BLaER1 treated with 17β-estradiol and CSF1 and Interleukin-3, amounts not matched to agents 10 nM and 100 nM (cell line): ENCODE measurements around the gene LIPH.

Source experiments
- H3K27ac ChIP-seq, 11 experiments: shearing (Covaris generic); formaldehyde crosslinking; 2 replicates each; pipeline ENCODE4 v1.8.1; 2022
- H3K27me3 ChIP-seq, 11 experiments: shearing (Covaris generic); formaldehyde crosslinking; 2 replicates each; pipeline ENCODE4 v1.8.1; 2022
- H3K36me3 ChIP-seq, 11 experiments: shearing (Covaris generic); formaldehyde crosslinking; 2 replicates each; pipeline ENCODE4 v1.8.1; 2022
- H3K4me1 ChIP-seq, 10 experiments: shearing (Covaris generic); formaldehyde crosslinking; 2 replicates each; pipeline ENCODE4 v1.8.1; 2022
- H3K4me2 ChIP-seq, 11 experiments: shearing (Covaris generic); formaldehyde crosslinking; 2 replicates each; pipeline ENCODE4 v1.8.1; 2022
- H3K4me3 ChIP-seq, 10 experiments: shearing (Covaris generic); formaldehyde crosslinking; 2 replicates each; pipeline ENCODE4 v1.8.1; 2022
- H3K9ac ChIP-seq, 11 experiments: shearing (Covaris generic); formaldehyde crosslinking; 2 replicates each; pipeline ENCODE4 v1.8.1; 2022
- H3K9me3 ChIP-seq, 11 experiments: shearing (Covaris generic); formaldehyde crosslinking; replicated peaks in 1 of 11; 2 replicates each; pipeline ENCODE4 v1.8.1; 2022
- H4K20me1 ChIP-seq, 11 experiments: shearing (Covaris generic); formaldehyde crosslinking; 2 replicates each; pipeline ENCODE4 v1.8.1; 2022
- Cebpa-rat ChIP-seq, 11 experiments: shearing (Covaris generic); IDR thresholded peaks; 2 replicates each; pipeline ENCODE4 v1.8.1; 2022

Gene LIPH

GRCh38 chr3:185507883-185508282, 44.5 kb downstream of the LIPH start:
- no peak for TF ChIP-seq Cebpa-rat (IDR thresholded peaks at IDR 0.05)
- no peak overlapping the region for H3K9ac ChIP-seq
- H3K4me3 ChIP-seq: no peak overlapping the region
- H3K9me3 ChIP-seq: no peaks in the 10 kb centered on the region
- no peak overlapping the region for H3K27ac ChIP-seq
- no peaks in the 10 kb centered on the region for H3K27me3 ChIP-seq
- H3K4me1 ChIP-seq: no peaks in the 10 kb centered on the region
- no peaks in the 10 kb centered on the region for H3K36me3 ChIP-seq
- no peak overlapping the region for H3K4me2 ChIP-seq
- H4K20me1 ChIP-seq: no peaks in the 10 kb centered on the region

- H3K27ac ChIP-seq: no peak overlapping the region
- TF ChIP-seq Cebpa-rat (IDR thresholded peaks at IDR 0.05): no peak
Measured at GRCh38 chr3:185504636-185505035, 47.8 kb downstream of the LIPH start.

GRCh38 chr3:185503521-185503920, 48.9 kb downstream of the LIPH start:
- no peaks in the 10 kb centered on the region for H3K9me3 ChIP-seq
- H3K27ac ChIP-seq: no peak overlapping the region
- H3K4me2 ChIP-seq: no peak overlapping the region
- H3K9ac ChIP-seq: no peak overlapping the region
- H4K20me1 ChIP-seq: peaks cover 0 to 1% (median 0%) of the 10 kb centered on the region in 11 experiments; a peak in 3 of 22 replicates
- no peaks in the 10 kb centered on the region for H3K27me3 ChIP-seq
- H3K4me1 ChIP-seq: peaks cover 0 to 6% (median 0%) of the 10 kb centered on the region in 10 experiments; a peak in 5 of 20 replicates
- H3K36me3 ChIP-seq: no peaks in the 10 kb centered on the region
- TF ChIP-seq Cebpa-rat (IDR thresholded peaks at IDR 0.05): no peak
- H3K4me3 ChIP-seq: no peak overlapping the region

More at GRCh38 chr3:185504636-185505035, 47.8 kb downstream of the LIPH start:
- H3K27me3 ChIP-seq: no peaks in the 10 kb centered on the region
- H3K9me3 ChIP-seq: no peaks in the 10 kb centered on the region
- no peaks in the 10 kb centered on the region for H3K4me1 ChIP-seq
- H4K20me1 ChIP-seq: no peaks in the 10 kb centered on the region
- no peak overlapping the region for H3K9ac ChIP-seq
- no peak overlapping the region for H3K4me2 ChIP-seq
- no peaks in the 10 kb centered on the region for H3K36me3 ChIP-seq
- H3K4me3 ChIP-seq: no peak overlapping the region

GRCh38 chr3:185502987-185503386, 49.4 kb downstream of the LIPH start:
- Histone ChIP-seq H3K4me2 (no peak overlapping the region), H3K4me1 (peaks cover 0 to 6% (median 0%) of the 10 kb centered on the region in 10 experiments; a peak in 6 of 20 replicates), H3K9ac (no peak overlapping the region), H3K9me3 (no peaks in the 10 kb centered on the region), H3K27me3 (no peaks in the 10 kb centered on the region), H3K36me3 (no peaks in the 10 kb centered on the region), H4K20me1 (peaks cover 0 to 7% (median under 1%) of the 10 kb centered on the region in 11 experiments; a peak in 8 of 22 replicates), H3K27ac (no peak overlapping the region), H3K4me3 (no peak overlapping the region)
- no peak for TF ChIP-seq Cebpa-rat (IDR thresholded peaks at IDR 0.05)

- no peaks in the 10 kb centered on the region for H3K9me3 ChIP-seq
- H3K4me2 ChIP-seq: peak within 1 kb of the TSS; percentile 76 to 93 (median 89)
- peak within 1 kb of the TSS; percentile 82 to 98 (median 89) for H3K4me3 ChIP-seq
- peaks cover 14 to 30% (median 23%) of the 10 kb centered on the region in 10 experiments for H3K4me1 ChIP-seq
- H3K27ac ChIP-seq: peak within 1 kb of the TSS; percentile 65 to 91 (median 87)
- no peaks in the 10 kb centered on the region for H3K27me3 ChIP-seq
- H4K20me1 ChIP-seq: peaks cover 0 to 44% (median 24%) of the 10 kb centered on the region in 11 experiments; a peak in 13 of 22 replicates
- peaks cover 28 to 35% (median 33%) of the 10 kb centered on the region in 11 experiments for H3K36me3 ChIP-seq
- H3K9ac ChIP-seq: peak within 1 kb of the TSS; percentile 87 to 96 (median 91)
- TF ChIP-seq Cebpa-rat (IDR thresholded peaks at IDR 0.05): no peak
Measured at GRCh38 chr3:185498503-185499396, 53.6 kb downstream of the LIPH start, which contains the start of gene TMEM41A. TSS of gene TMEM41A (minus strand) at chr3:185499035. CDS start at chr3:185498961, 74 bp downstream.

- H3K4me1 ChIP-seq: no peaks in the 10 kb centered on the region
- H3K4me3 ChIP-seq: no peak overlapping the region
- H3K27ac ChIP-seq: no peak overlapping the region
- TF ChIP-seq Cebpa-rat (IDR thresholded peaks at IDR 0.05): no peak
- H4K20me1 ChIP-seq: peaks cover 0 to 34% (median 0%) of the 10 kb centered on the region in 11 experiments; a peak in 7 of 22 replicates
- peaks cover 84 to 100% (median 96%) of the 10 kb centered on the region in 11 experiments for H3K36me3 ChIP-seq
- no peaks in the 10 kb centered on the region for H3K27me3 ChIP-seq
- no peak overlapping the region for H3K9ac ChIP-seq
- H3K9me3 ChIP-seq: no peaks in the 10 kb centered on the region
- H3K4me2 ChIP-seq: no peak overlapping the region
Measured at GRCh38 chr3:185490241-185490640, 62.1 kb downstream of the LIPH start.

- no peak overlapping the region for H3K9ac ChIP-seq
- no peak overlapping the region for H3K4me3 ChIP-seq
- peaks cover 76 to 98% (median 93%) of the 10 kb centered on the region in 11 experiments for H3K36me3 ChIP-seq
- peaks cover 0 to 26% (median 0%) of the 10 kb centered on the region in 11 experiments; a peak in 6 of 22 replicates for H4K20me1 ChIP-seq
- H3K4me1 ChIP-seq: no peaks in the 10 kb centered on the region
- H3K9me3 ChIP-seq: no peaks in the 10 kb centered on the region
- no peaks in the 10 kb centered on the region for H3K27me3 ChIP-seq
- H3K27ac ChIP-seq: no peak overlapping the region
- no peak for TF ChIP-seq Cebpa-rat (IDR thresholded peaks at IDR 0.05)
- no peak overlapping the region for H3K4me2 ChIP-seq
Measured at GRCh38 chr3:185489462-185489861, 62.9 kb downstream of the LIPH start.

GRCh38 chr3:185488465-185488864, 63.9 kb downstream of the LIPH start:
- no peak for TF ChIP-seq Cebpa-rat (IDR thresholded peaks at IDR 0.05)
- Histone ChIP-seq H4K20me1 (peaks cover 0 to 21% (median 0%) of the 10 kb centered on the region in 11 experiments; a peak in 4 of 22 replicates), H3K9me3 (no peaks in the 10 kb centered on the region), H3K4me3 (no peak overlapping the region), H3K4me2 (no peak overlapping the region), H3K27ac (no peak overlapping the region), H3K9ac (no peak overlapping the region), H3K4me1 (peaks cover 0 to 1% (median under 1%) of the 10 kb centered on the region in 10 experiments; a peak in 5 of 20 replicates), H3K36me3 (peaks cover 66 to 88% (median 83%) of the 10 kb centered on the region in 11 experiments), H3K27me3 (no peaks in the 10 kb centered on the region)

GRCh38 chr3:185486394-185486793, 66.0 kb downstream of the LIPH start:
- peaks cover 0 to 15% (median 0%) of the 10 kb centered on the region in 11 experiments; a peak in 3 of 22 replicates for H4K20me1 ChIP-seq
- H3K4me1 ChIP-seq: peaks cover 0 to 6% (median 5%) of the 10 kb centered on the region in 10 experiments; a peak in 10 of 20 replicates
- H3K9me3 ChIP-seq: peaks cover 0 to 2% (median 0%) of the 10 kb centered on the region in 11 experiments; a peak in 3 of 22 replicates
- no peak overlapping the region for H3K4me2 ChIP-seq
- peaks cover 51 to 84% (median 69%) of the 10 kb centered on the region in 11 experiments for H3K36me3 ChIP-seq
- TF ChIP-seq Cebpa-rat (IDR thresholded peaks at IDR 0.05): no peak
- no peak overlapping the region for H3K9ac ChIP-seq
- H3K27me3 ChIP-seq: no peaks in the 10 kb centered on the region
- no peak overlapping the region for H3K27ac ChIP-seq
- no peak overlapping the region for H3K4me3 ChIP-seq
